GM10248 (cell line): ENCODE data around the gene PPFIBP1.
"Not testable (repeated sequence)": the region's sequence is repeated elsewhere in the genome, so short reads cannot be mapped to it uniquely, and the experiment has no call there.

ENCODE experiments used
- CTCF ChIA-PET: fragments of 300-600 bp; sonication (Branson Sonifier 250); formaldehyde crosslinking; extraction: SDS; loops from one replicate; lab custom pipeline; 2021; ENCODE audit warnings: antibody characterized with exemption; lab: Yijun Ruan, JAX
- POLR2A ChIA-PET: fragments of 350-650 bp; sonication (Branson Sonifier 250); formaldehyde crosslinking; extraction: SDS; loops from one replicate; lab custom pipeline; 2020; ENCODE audit warnings: antibody characterized with exemption; lab: Yijun Ruan, JAX
- DNase-seq: peaks from one replicate; pipeline ENCODE4 v3.0.0; 2012; ENCODE audit errors: extremely low spot score
- CTCF ChIP-seq: IDR thresholded peaks from 2 replicates; pipeline ENCODE4 v1.5.1; 2012; ENCODE audit warnings: mild to moderate bottlenecking, low read depth; ENCODE audit errors: extremely low read depth, missing control alignments, control extremely low read depth

PPFIBP1 gene

GRCh38 chr12:27645671-27646070 lies 121.7 kb downstream of the PPFIBP1 start:
- no peak for DNase-seq
- TF ChIP-seq CTCF: no peak
- CTCF ChIA-PET: interaction anchor here (1.1 kb wide), 1 partner anchor 29 kb away, joined by 4 read pairs; no protein-coding TSS in a partner anchor
- POLR2A ChIA-PET: no interaction called here

- ChIA-PET CTCF (interaction anchor here (1.1 to 1.4 kb wide), 2 partner anchors 29 to 259 kb away, joined by 4 read pairs; no protein-coding TSS in a partner anchor), POLR2A (no interaction called here)
- no peak for TF ChIP-seq CTCF
- no peak for DNase-seq
Observed at GRCh38 chr12:27646149-27646548, 122.1 kb downstream of the PPFIBP1 start.

- ChIA-PET POLR2A (no interaction called here), CTCF (interaction anchor here (1.6 to 2.4 kb wide), 2 partner anchors 12 to 215 kb away, joined by 8 to 18 read pairs; no protein-coding TSS in a partner anchor)
- no peak for TF ChIP-seq CTCF
- no peak for DNase-seq
Observed at GRCh38 chr12:27650011-27650410, 126.0 kb downstream of the PPFIBP1 start.

GRCh38 chr12:27651201-27651600 lies 127.2 kb downstream of the PPFIBP1 start:
- no peak for TF ChIP-seq CTCF
- ChIA-PET CTCF (interaction anchor here (1.4 to 2.4 kb wide), 3 partner anchors 11 to 216 kb away, joined by 3 to 18 read pairs (median 8); no protein-coding TSS in a partner anchor), POLR2A (no interaction called here)
- DNase-seq: no peak

- TF ChIP-seq CTCF: peak; percentile 83
- DNase-seq: peak; percentile 48
- ChIA-PET POLR2A (no interaction called here), CTCF (interaction anchor here (0.7 to 2.0 kb wide), 24 partner anchors 8 to 819 kb away, joined by 3 to 11 read pairs (median 4); partner anchors contain the start of genes ITPR2 and PPFIBP1)
Observed at GRCh38 chr12:27652174-27652763, 128.3 kb downstream of the PPFIBP1 start.

- POLR2A ChIA-PET: no interaction called here
- CTCF ChIA-PET: interaction anchor here (1.0 to 2.0 kb wide), 6 partner anchors 8 to 269 kb away, joined by 3 to 11 read pairs (median 6); no protein-coding TSS in a partner anchor
- peak; percentile 10 for DNase-seq
- no peak for TF ChIP-seq CTCF
Observed at GRCh38 chr12:27653661-27654060, 129.7 kb downstream of the PPFIBP1 start.

GRCh38 chr12:27655476-27655875 lies 131.5 kb downstream of the PPFIBP1 start:
- DNase-seq, CTCF ChIA-PET, POLR2A ChIA-PET: not testable (repeated sequence)
